Thyroid gland (tissue), 4 donors: Measurements from ENCODE around the gene MARCHF11.

Experiments
- CTCF ChIP-seq, 6 experiments: fragments of 200-600 bp in 3 of 6; fragments of 450-650 bp in 3 of 6; sonication (generic) in 3 of 6; IDR thresholded peaks; one replicate each; pipeline ENCODE4 v1.5.1; 2016 to 2019; ENCODE audit warnings: antibody characterized with exemption in 6 of 6, mild to moderate bottlenecking in 2 of 6, inconsistent platforms in 1 of 6, moderate library complexity in 1 of 6
- POLR2A ChIP-seq, 2 donors: fragments of 450-650 bp; IDR thresholded peaks; one replicate each; pipeline ENCODE4 v1.6.1; 2017; ENCODE audit warnings: antibody characterized with exemption in 2 of 2, mild to moderate bottlenecking in 2 of 2, moderate library complexity in 1 of 2

DNA sequence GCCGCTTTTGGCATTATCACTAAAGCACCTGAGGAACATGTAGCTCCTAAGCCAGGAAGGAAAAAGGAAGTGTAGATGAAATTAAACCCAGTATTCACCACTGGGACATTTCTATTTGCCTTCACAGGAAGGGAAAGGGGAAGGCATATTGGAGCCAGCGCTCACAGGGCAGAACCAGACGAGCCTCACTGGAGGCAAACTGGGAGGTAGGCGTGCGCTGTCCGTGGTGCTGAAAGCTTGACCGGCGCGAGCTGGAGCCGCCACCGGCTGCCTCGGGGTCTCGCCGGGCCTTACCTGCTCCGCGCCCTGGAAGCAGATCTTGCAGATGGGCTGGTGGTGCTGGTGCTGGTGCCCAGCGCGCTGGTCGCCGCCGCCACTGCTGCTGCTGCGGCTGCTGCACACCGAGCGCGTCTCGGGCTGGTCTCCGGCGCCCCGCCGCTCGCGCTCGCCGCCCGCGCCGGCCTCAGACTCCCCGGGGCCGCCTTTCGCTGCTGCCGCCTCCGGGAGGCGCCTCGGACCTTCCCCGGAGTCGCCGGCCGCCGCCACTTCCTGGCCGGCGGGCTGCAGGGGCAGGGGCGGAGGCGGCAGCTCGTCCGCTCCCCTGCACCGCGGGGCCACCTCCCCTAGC lies 732 bp downstream of the MARCHF11 start:
- TF ChIP-seq CTCF (IDR thresholded peaks at IDR 0.05) (no peak), POLR2A (IDR thresholded peaks at IDR 0.05) (no peak)
